IMR-90 (cell line): ENCODE measurements around the gene TSC2. TPM values are rescaled to one million over a fixed set of nuclear protein-coding genes. Genes with fewer than 3 reads are reported as not detected.

Source experiments
- ATAC-seq: fragments of 200-7000 bp; cut with Tn5 transposase; 2 replicates; pipeline ENCODE4 v1.9.1; 2020; ENCODE audit warnings: low read depth, mild to moderate bottlenecking, moderate library complexity
- BruUV-seq: library from RNA; stranded (reverse); fragments of 400-500 nt; replicated peaks from 2 replicates; lab custom pipeline; 2021; lab: Mats Ljungman, UMichigan
- CTCF ChIA-PET: fragments of 300-600 bp; formaldehyde crosslinking; extraction: SDS; loops from one replicate; lab custom pipeline; 2021; ENCODE audit warnings: antibody characterized with exemption; lab: Yijun Ruan, JAX
- POLR2A ChIA-PET: fragments of 300-600 bp; sonication (Branson Sonifier 250); formaldehyde crosslinking; loops from one replicate; lab custom pipeline; 2022; ENCODE audit warnings: antibody characterized with exemption; ENCODE audit not compliant: unreplicated experiment; lab: Charles Lee
- DNase-seq: peaks from one replicate; pipeline ENCODE4 v3.0.0; 2013
- H2AFZ ChIP-seq: replicated peaks from 2 replicates; pipeline ENCODE3; 2013; ENCODE audit warnings: low read length, mild to moderate bottlenecking; ENCODE audit not compliant: poor library complexity
- H2AK5ac ChIP-seq: 2 replicates; pipeline ENCODE4 v1.6.1; 2013; ENCODE audit warnings: low read depth, low read length, inconsistent platforms
- H2AK9ac ChIP-seq: replicated peaks from 2 replicates; pipeline ENCODE3; 2013; ENCODE audit warnings: mild to moderate bottlenecking, low read depth, low read length, moderate library complexity; ENCODE audit not compliant: poor library complexity
- H2BK120ac ChIP-seq: 2 replicates; pipeline ENCODE4 v1.6.1; 2013; ENCODE audit warnings: low read depth, low read length, inconsistent platforms
- H2BK15ac ChIP-seq: 3 replicates; pipeline ENCODE4 v1.6.1; 2013; ENCODE audit warnings: low read depth, low read length, inconsistent platforms
- H2BK20ac ChIP-seq: 2 replicates; pipeline ENCODE4 v1.6.1; 2013; ENCODE audit warnings: low read depth, mild to moderate bottlenecking, inconsistent platforms, low read length, moderate library complexity
- H2BK5ac ChIP-seq: 2 replicates; pipeline ENCODE4 v1.6.1; 2013; ENCODE audit warnings: mild to moderate bottlenecking, low read depth, low read length, inconsistent platforms; ENCODE audit not compliant: poor library complexity, severe bottlenecking
- H3K14ac ChIP-seq: replicated peaks from 2 replicates; pipeline ENCODE4 v1.6.1; 2013; ENCODE audit warnings: low read depth, low read length, inconsistent platforms
- H3K18ac ChIP-seq: 2 replicates; pipeline ENCODE4 v1.6.1; 2013; ENCODE audit warnings: low read depth, low read length, control low read depth
- H3K23ac ChIP-seq: 2 replicates; pipeline ENCODE4 v1.6.1; 2013; ENCODE audit warnings: low read depth, low read length, inconsistent platforms
- H3K27ac ChIP-seq: 2 replicates; pipeline ENCODE4 v1.5.1; 2013; ENCODE audit warnings: mild to moderate bottlenecking, control low read depth, low read length; ENCODE audit not compliant: insufficient read depth
- H3K27me3 ChIP-seq: 2 replicates; pipeline ENCODE4 v1.6.1; 2013; ENCODE audit warnings: low read length; ENCODE audit not compliant: control insufficient read depth, insufficient read depth
- H3K36me3 ChIP-seq: 2 replicates; pipeline ENCODE4 v1.6.1; 2013; ENCODE audit warnings: low read length, mixed read lengths; ENCODE audit not compliant: control insufficient read depth, insufficient read depth
- H3K4ac ChIP-seq: 2 replicates; pipeline ENCODE4 v1.6.1; 2013; ENCODE audit warnings: low read depth, low read length, inconsistent platforms
- H3K4me1 ChIP-seq: 2 replicates; pipeline ENCODE4 v1.6.1; 2013; ENCODE audit warnings: low read length, mixed read lengths; ENCODE audit not compliant: control insufficient read depth, insufficient read depth
- H3K4me2 ChIP-seq: 2 replicates; pipeline ENCODE4 v1.6.1; 2013; ENCODE audit warnings: low read depth, mild to moderate bottlenecking, control low read depth, low read length, moderate library complexity
- H3K4me3 ChIP-seq: 2 replicates; pipeline ENCODE4 v1.5.1; 2013; ENCODE audit warnings: low read depth, mild to moderate bottlenecking, control low read depth, low read length, moderate library complexity; ENCODE audit not compliant: insufficient read depth
- H3K56ac ChIP-seq: 2 replicates; pipeline ENCODE4 v1.6.1; 2013; ENCODE audit warnings: low read length, inconsistent platforms; ENCODE audit not compliant: insufficient read depth; ENCODE audit errors: extremely low read depth
- H3K79me1 ChIP-seq, 2 experiments: 2 replicates each; pipeline ENCODE4 v1.6.1; 2013; ENCODE audit warnings: low read length in 2 of 2, inconsistent platforms in 1 of 2, low read depth in 1 of 2
- H3K9ac ChIP-seq: 2 replicates; pipeline ENCODE4 v1.6.1; 2013; ENCODE audit warnings: low read depth, low read length, control low read depth
- H3K9me1 ChIP-seq: 2 replicates; pipeline ENCODE4 v1.6.1; 2013; ENCODE audit warnings: low read length, inconsistent platforms; ENCODE audit not compliant: insufficient read depth
- H3K9me3 ChIP-seq: 2 replicates; pipeline ENCODE4 v1.6.1; 2013; ENCODE audit warnings: low read length; ENCODE audit not compliant: control insufficient read depth, insufficient read depth
- H4K20me1 ChIP-seq: 2 replicates; pipeline ENCODE4 v1.6.1; 2013; ENCODE audit warnings: low read length, inconsistent platforms; ENCODE audit not compliant: insufficient read depth
- H4K5ac ChIP-seq: 2 replicates; pipeline ENCODE4 v1.6.1; 2013; ENCODE audit warnings: mild to moderate bottlenecking, low read depth, low read length, control low read depth
- H4K8ac ChIP-seq, 2 experiments: 2 replicates each; pipeline ENCODE4 v1.6.1; 2013; ENCODE audit warnings: low read depth in 2 of 2, low read length in 2 of 2, control low read depth in 1 of 2, inconsistent platforms in 1 of 2
- H4K91ac ChIP-seq: 2 replicates; pipeline ENCODE4 v1.6.1; 2013; ENCODE audit warnings: low read depth, low read length, inconsistent platforms; ENCODE audit not compliant: insufficient read depth
- CHD1 ChIP-seq: IDR thresholded peaks from 2 replicates; pipeline ENCODE4 v1.6.1; 2012; ENCODE audit warnings: low read depth, low read length, improper control_type of control experiment
- MAZ ChIP-seq: IDR thresholded peaks from 2 replicates; pipeline ENCODE4 v1.6.1; 2012; ENCODE audit warnings: low read depth, mild to moderate bottlenecking, low read length, improper control_type of control experiment, moderate library complexity, borderline replicate concordance
- MXI1 ChIP-seq: IDR thresholded peaks from 2 replicates; pipeline ENCODE4 v1.6.1; 2012; ENCODE audit warnings: low read depth, mild to moderate bottlenecking, low read length, moderate library complexity, borderline replicate concordance
- NFE2L2 ChIP-seq: fragments of 150-350 bp; IDR thresholded peaks from 2 replicates; pipeline ENCODE4 v1.6.1; 2016; ENCODE audit warnings: low read depth, mild to moderate bottlenecking, low read length
- POLR2A ChIP-seq: IDR thresholded peaks from 2 replicates; pipeline ENCODE4 v1.6.1; 2012; ENCODE audit warnings: mild to moderate bottlenecking, low read depth, low read length
- RAD21 ChIP-seq: IDR thresholded peaks from 2 replicates; pipeline ENCODE4 v1.6.1; 2012; ENCODE audit warnings: low read length, improper control_type of control experiment
- RCOR1 ChIP-seq: IDR thresholded peaks from 2 replicates; pipeline ENCODE4 v1.6.1; 2012; ENCODE audit warnings: mild to moderate bottlenecking, low read length, improper control_type of control experiment; ENCODE audit not compliant: insufficient replicate concordance
- RFX5 ChIP-seq: IDR thresholded peaks from 2 replicates; pipeline ENCODE4 v1.8.0; 2012; ENCODE audit warnings: low read depth, mild to moderate bottlenecking, low read length, moderate library complexity
- SMC3 ChIP-seq: fragments of 150-350 bp; IDR thresholded peaks from 2 replicates; pipeline ENCODE4 v1.6.1; 2016; ENCODE audit warnings: low read depth, mild to moderate bottlenecking, antibody characterized with exemption, low read length, moderate library complexity
- USF2 ChIP-seq: fragments of 150-350 bp; IDR thresholded peaks from 2 replicates; pipeline ENCODE4 v1.6.1; 2017; ENCODE audit warnings: mild to moderate bottlenecking, antibody characterized with exemption, low read length, low read depth
- WGBS, 2 experiments: methylation state at CpG; one replicate each; pipeline versions ENCODE4 v1.1.5 to v1.1.7; 2013; ENCODE audit warnings: missing lambda C conversion rate in 2 of 2; ENCODE audit not compliant: insufficient read length in 1 of 2; ENCODE audit errors: extremely low coverage in 2 of 2; 5-methylcytosine and 5-hydroxymethylcytosine counted together
- dilution Hi-C: fragments of 300-500 bp; cut with HindIII; formaldehyde crosslinking; loops from one replicate; pipeline ENCODE4 v1.14.3; 2018; ENCODE audit warnings: low sequenced_read_pairs; ENCODE audit not compliant: unreplicated experiment
- in situ Hi-C: fragments of 300-500 bp; cut with MboI; formaldehyde crosslinking; loops from 3 replicates; pipeline ENCODE4 v1.14.3; 2019; ENCODE audit warnings: low sequenced_read_pairs, inconsistent platforms, mixed read lengths
- intact Hi-C: fragments of 100-400 bp; cut with micrococcal nuclease; formaldehyde crosslinking; loops from 2 replicates; pipeline ENCODE4 v1.10.0; 2022
- polyA plus RNA-seq, 3 experiments: library from polyadenylated mRNA; depleted of rRNA; stranded (reverse); fragments of >200 nt; gene quantifications; 2 replicates each; pipeline ENCODE4 v1.2.3, GENCODE V29; 2012; ENCODE audit warnings: low replicate concordance in 1 of 3
- total RNA-seq: library from RNA; depleted of rRNA; stranded (reverse); fragments of >200 nt; gene quantifications from 2 replicates; pipeline ENCODE4 v1.2.3, GENCODE V29; 2012

TSC2 gene
- total and polyA plus RNA-seq, 2 of the 4 experiments (the other 2 are of a cell fraction): 31.4 to 88.6 TPM

DNA sequence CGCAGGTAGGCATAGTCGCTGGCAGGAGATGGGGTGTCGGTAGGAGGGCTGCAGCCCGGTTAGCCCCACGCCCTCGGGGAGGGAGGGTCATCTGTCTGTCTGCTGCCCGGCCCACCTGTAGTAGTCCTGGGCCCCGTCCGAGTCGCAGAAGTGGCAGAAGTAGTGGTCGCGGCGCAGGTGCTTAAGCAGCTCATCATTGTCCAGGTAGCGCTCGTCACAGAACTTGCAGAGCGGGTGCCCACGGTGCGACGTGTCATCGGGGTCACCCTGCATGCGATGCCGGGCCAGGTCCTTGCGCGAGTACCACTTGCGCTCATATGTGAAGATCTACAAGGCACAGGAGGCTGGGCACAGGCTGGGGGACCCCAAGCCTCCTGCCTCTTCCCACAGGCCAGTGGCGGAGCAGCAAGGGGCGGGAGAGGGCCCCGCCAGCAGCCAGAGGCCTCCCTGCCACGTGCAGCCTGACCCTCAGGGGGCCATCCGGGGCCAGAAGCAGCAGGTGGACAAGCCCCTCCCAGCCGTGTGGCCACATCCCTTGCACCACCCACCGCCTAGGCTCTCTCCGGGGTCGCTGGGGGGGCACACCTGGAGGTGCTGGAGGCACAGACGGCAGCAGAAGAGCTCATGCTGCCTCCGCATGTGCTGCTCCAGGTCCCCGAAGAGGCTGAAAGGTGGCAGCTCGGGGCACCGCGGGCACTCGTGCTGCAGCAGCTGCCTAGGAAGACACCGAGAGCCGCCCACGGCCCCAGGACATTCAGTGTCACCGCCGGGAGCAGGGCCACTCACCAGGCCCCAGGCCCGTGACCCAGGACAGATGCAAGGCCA is 45.2 kb upstream of the TSC2 start:
- 97% methylated on average over 30 of the region's 47 CpGs; no CpG with 5 or more reads in 1 of the 2 experiments for WGBS, 2 experiments
- Histone ChIP-seq H2BK120ac (no peak overlapping the region), H4K91ac (no peak overlapping the region), H3K56ac (no peak overlapping the region), H3K4me3 (no peak overlapping the region), H4K5ac (no peak overlapping the region), H4K8ac (no peak overlapping the region), H2BK5ac (no peak overlapping the region), H3K9me1 (peaks cover 6% of the 10 kb centered on the region; the same call in 1 of the 2 replicates), H2AFZ (no peak overlapping the region), H3K14ac (no peak overlapping the region), H3K79me1 (peaks cover 10 to 76% of the 10 kb centered on the region in 2 experiments; a peak in 3 of 4 replicates), H3K9ac (no peak overlapping the region), H3K36me3 (peaks cover 57% of the 10 kb centered on the region), H4K20me1 (peaks cover 70% of the 10 kb centered on the region), H3K23ac (no peak overlapping the region), H3K27me3 (no peaks in the 10 kb centered on the region), H3K9me3 (no peaks in the 10 kb centered on the region), H3K4me2 (no peak overlapping the region), H2BK15ac (no peak overlapping the region), H3K4ac (no peak overlapping the region), H3K27ac (no peak overlapping the region), H2AK5ac (no peak overlapping the region), H2AK9ac (no peak overlapping the region), H2BK20ac (no peak overlapping the region), H3K18ac (no peak overlapping the region), H3K4me1 (peaks cover 21% of the 10 kb centered on the region)
- ChIA-PET POLR2A (no interaction called here), CTCF (interaction anchor here (0.9 to 1.7 kb wide), 2 partner anchors 11 to 12 kb away, joined by 3 to 8 read pairs; no protein-coding TSS in a partner anchor)
- dilution Hi-C loops: no loop called here
- DNase-seq: no peak
- in situ Hi-C loops: no loop called here
- intact Hi-C loops: loop anchor here (5.0 kb wide), 1 partner anchor 140 kb away; no protein-coding TSS in a partner anchor
- BruUV-seq: no TSS peak
- no peak for ATAC-seq
- TF ChIP-seq MXI1 (no peak), MAZ (no peak), NFE2L2 (no peak), RCOR1 (no peak), CHD1 (no peak), POLR2A (no peak), USF2 (no peak), RFX5 (no peak), SMC3 (no peak), RAD21 (no peak)
